Neural cell (in vitro differentiated cells): ENCODE data around the gene RSRP1.

ENCODE experiments used
- CTCF ChIP-seq: fragments of 450-650 bp; IDR thresholded peaks from 2 replicates; pipeline ENCODE4 v1.5.1; 2014; ENCODE audit warnings: antibody characterized with exemption, mild to moderate bottlenecking, moderate library complexity; ENCODE audit not compliant: poor library complexity, severe bottlenecking
- POLR2AphosphoS5 ChIP-seq: IDR thresholded peaks from 2 replicates; pipeline ENCODE4 v1.6.1; 2012
- TAF1 ChIP-seq: IDR thresholded peaks from 2 replicates; pipeline ENCODE4 v1.6.1; 2012; ENCODE audit warnings: low read depth

GRCh38 chr1:25232027-25232865 lies 15.0 kb downstream of the RSRP1 start, which contains the start of gene SYF2:
- no peak for TF ChIP-seq CTCF
- peak; percentile 96 for TF ChIP-seq POLR2AphosphoS5
- TF ChIP-seq TAF1: peak; percentile 97
